ENCODE data around the gene PLBD2.
A peak's percentile ranks its signal among the peaks of the same experiment; 100 is the strongest.

Gene PLBD2, protein sequence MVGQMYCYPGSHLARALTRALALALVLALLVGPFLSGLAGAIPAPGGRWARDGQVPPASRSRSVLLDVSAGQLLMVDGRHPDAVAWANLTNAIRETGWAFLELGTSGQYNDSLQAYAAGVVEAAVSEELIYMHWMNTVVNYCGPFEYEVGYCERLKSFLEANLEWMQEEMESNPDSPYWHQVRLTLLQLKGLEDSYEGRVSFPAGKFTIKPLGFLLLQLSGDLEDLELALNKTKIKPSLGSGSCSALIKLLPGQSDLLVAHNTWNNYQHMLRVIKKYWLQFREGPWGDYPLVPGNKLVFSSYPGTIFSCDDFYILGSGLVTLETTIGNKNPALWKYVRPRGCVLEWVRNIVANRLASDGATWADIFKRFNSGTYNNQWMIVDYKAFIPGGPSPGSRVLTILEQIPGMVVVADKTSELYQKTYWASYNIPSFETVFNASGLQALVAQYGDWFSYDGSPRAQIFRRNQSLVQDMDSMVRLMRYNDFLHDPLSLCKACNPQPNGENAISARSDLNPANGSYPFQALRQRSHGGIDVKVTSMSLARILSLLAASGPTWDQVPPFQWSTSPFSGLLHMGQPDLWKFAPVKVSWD

DNA sequence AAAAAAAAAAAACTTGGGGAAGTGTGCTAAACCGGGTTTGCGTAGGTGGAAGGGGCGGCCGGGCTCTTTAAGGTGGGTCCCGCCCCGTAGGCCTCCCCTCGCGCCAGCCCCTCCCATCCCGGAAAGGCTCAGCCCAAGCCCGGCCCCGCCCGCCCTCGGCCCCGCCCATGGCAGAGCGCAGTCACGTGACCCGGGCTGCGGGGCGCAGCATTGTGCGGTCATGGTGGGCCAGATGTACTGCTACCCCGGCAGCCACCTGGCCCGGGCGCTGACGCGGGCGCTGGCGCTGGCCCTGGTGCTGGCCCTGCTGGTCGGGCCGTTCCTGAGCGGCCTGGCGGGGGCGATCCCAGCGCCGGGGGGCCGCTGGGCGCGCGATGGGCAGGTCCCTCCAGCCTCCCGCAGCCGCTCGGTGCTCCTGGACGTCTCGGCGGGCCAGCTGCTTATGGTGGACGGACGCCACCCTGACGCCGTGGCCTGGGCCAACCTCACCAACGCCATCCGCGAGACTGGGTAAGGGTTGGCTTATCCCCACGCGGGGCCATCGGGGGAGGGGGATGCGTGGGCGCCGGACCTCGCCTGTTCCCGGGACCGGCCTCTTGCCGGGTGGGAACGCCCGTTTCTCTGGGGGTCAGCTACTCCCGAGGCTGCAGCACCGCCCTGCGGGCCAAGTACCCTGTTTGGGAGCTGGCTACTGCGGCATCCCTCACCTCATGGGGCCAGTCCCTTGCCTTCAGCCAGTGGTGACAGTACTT, at the start of gene PLBD2:
Gene PLBD2 (plus strand): TSS at position 207 of the 752 bp plus-strand sequence. CDS start 14 bp downstream, at position 221.
- TF ChIP-seq, protein P1, sequence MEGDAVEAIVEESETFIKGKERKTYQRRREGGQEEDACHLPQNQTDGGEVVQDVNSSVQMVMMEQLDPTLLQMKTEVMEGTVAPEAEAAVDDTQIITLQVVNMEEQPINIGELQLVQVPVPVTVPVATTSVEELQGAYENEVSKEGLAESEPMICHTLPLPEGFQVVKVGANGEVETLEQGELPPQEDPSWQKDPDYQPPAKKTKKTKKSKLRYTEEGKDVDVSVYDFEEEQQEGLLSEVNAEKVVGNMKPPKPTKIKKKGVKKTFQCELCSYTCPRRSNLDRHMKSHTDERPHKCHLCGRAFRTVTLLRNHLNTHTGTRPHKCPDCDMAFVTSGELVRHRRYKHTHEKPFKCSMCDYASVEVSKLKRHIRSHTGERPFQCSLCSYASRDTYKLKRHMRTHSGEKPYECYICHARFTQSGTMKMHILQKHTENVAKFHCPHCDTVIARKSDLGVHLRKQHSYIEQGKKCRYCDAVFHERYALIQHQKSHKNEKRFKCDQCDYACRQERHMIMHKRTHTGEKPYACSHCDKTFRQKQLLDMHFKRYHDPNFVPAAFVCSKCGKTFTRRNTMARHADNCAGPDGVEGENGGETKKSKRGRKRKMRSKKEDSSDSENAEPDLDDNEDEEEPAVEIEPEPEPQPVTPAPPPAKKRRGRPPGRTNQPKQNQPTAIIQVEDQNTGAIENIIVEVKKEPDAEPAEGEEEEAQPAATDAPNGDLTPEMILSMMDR (IDR thresholded peaks at IDR 0.05), result no peak
- Mint-ChIP-seq H3K4me3 (peak within 1 kb of the TSS; percentile 92), H3K27ac (peak within 1 kb of the TSS; percentile 71), H3K36me3 (ENCODE audit: low read depth) (peaks cover 4% of the 10 kb centered on the region), H3K4me1 (peaks cover 17% of the 10 kb centered on the region), H3K27me3 (ENCODE audit: low read depth, poor library complexity) (peaks cover 14% of the 10 kb centered on the region), H3K9me3 (no peaks in the 10 kb centered on the region)
- DNase-seq, result peak; percentile 95

DNA sequence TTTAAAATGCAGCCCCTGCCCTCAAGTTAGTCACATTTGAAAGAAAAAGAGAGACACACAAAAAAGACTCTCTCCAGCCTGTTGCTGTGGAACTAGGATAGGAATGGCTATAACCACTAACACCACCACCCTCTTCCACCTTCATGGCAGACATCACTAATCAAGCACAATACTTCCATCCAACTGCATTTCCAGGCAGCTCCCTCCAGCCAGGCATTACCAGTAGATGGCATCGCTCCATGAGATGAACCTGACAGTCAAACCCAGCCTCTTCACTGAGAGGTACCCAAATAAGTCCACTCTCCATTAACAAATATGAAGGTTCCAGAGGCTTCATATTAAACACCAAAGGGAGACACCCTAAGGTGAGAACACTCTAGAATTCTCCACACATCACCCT, 47.9 kb upstream of the PLBD2 start:
- peaks cover 7% of the 10 kb centered on the region for H3K36me3 Mint-ChIP-seq (ENCODE audit: low read depth)
- H3K27me3 Mint-ChIP-seq (ENCODE audit: low read depth, poor library complexity), result peaks cover 3% of the 10 kb centered on the region
- TF ChIP-seq, protein P1 (IDR thresholded peaks at IDR 0.05), result no peak
- DNase-seq, result no peak
- no peak overlapping the region for H3K4me3 Mint-ChIP-seq
- no peaks in the 10 kb centered on the region for H3K9me3 Mint-ChIP-seq
- peaks cover 18% of the 10 kb centered on the region for H3K4me1 Mint-ChIP-seq
- H3K27ac Mint-ChIP-seq, result no peak overlapping the region

DNA sequence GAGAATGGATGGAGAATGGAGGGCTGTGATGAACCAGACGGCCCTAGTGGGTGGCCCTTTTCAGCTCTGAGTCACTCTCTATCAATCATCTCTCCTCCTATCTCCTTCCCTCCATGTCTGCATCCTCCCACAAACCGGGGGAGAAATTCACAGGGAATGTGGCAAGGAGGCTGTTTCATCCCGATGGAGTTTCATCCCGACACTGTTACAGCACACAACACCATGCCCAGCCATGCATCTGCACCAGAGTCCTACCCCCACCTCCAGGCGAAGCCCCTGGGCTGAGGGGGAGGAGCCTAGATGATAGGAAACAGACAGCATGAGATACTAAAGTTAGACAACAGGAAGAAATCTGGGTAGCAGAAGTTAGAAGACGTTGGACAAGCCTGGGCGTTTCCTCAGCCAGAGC, 44.3 kb upstream of the PLBD2 start:
- Mint-ChIP-seq H3K27me3 (ENCODE audit: low read depth, poor library complexity) (peaks cover 3% of the 10 kb centered on the region), H3K4me3 (no peak overlapping the region), H3K27ac (peak overlapping the region; percentile 29), H3K4me1 (peaks cover 10% of the 10 kb centered on the region), H3K36me3 (ENCODE audit: low read depth) (peaks cover 20% of the 10 kb centered on the region), H3K9me3 (no peaks in the 10 kb centered on the region)
- DNase-seq, result no peak
- TF ChIP-seq, protein P1 (IDR thresholded peaks at IDR 0.05), result no peak

DNA sequence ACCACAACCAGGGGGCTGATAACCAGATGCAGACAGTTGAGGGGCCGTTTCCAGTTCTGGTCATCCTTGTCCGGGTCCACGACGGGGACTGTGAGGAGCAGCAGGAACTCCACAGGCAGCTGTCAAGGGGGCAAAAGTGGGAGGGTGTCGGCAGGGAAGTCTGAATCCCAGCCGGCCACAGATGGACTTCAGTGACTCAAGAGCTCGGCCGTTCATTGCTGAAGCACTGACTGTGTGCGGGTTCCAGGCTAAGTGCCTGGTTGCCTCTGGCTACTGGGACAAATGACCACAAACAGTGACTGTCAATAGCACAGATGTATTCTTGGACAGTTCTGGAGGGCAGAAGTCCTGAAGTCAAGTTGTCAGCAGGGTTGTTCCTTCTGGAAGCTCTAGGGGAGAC, 43.0 kb upstream of the PLBD2 start:
- Mint-ChIP-seq H3K27ac (no peak overlapping the region), H3K4me3 (no peak overlapping the region), H3K9me3 (no peaks in the 10 kb centered on the region), H3K27me3 (ENCODE audit: low read depth, poor library complexity) (peaks cover 3% of the 10 kb centered on the region), H3K4me1 (peaks cover 10% of the 10 kb centered on the region), H3K36me3 (ENCODE audit: low read depth) (peaks cover 17% of the 10 kb centered on the region)
- TF ChIP-seq, protein P1 (IDR thresholded peaks at IDR 0.05), result no peak
- DNase-seq, result no peak

DNA sequence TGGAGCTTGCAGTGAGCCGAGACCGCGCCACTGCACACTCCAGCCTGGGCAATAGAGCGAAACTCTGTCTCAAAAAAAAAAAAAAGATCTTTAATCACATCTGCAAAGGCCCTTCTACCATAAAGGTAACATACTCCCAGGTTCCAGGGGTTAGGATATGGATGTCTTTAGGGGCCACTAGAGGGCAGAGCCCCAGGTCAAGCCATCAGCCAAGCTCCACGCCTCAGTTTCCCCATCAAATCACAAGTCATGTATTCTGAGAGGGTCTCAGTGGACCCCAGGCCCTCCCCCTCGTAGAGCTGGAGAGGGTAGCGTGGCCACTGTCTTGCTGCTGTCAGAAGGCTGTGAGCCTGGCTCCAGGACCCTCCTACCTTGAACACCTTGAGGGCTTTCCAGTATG, 42.2 kb upstream of the PLBD2 start:
- Mint-ChIP-seq H3K36me3 (ENCODE audit: low read depth) (peaks cover 18% of the 10 kb centered on the region), H3K27me3 (ENCODE audit: low read depth, poor library complexity) (peaks cover 3% of the 10 kb centered on the region), H3K27ac (no peak overlapping the region), H3K4me1 (peaks cover 10% of the 10 kb centered on the region), H3K4me3 (no peak overlapping the region), H3K9me3 (peaks cover 7% of the 10 kb centered on the region)
- no peak for DNase-seq
- TF ChIP-seq, protein P1 (IDR thresholded peaks at IDR 0.05), result no peak

All from nephron progenitor cell (in vitro differentiated cells).